Fibroblast of lung (primary cell): ENCODE measurements around the gene ANKRD16.

Source experiments
- CTCF ChIP-seq, 2 donors: IDR thresholded peaks in 1 of 2; conservative IDR thresholded peaks in 1 of 2; 1 replicate in 1 of 2; 2 replicates in 1 of 2; pipeline ENCODE4 v1.5.1; 2011 to 2012; ENCODE audit warnings: low read length in 2 of 2, control low read depth in 1 of 2, inconsistent platforms in 1 of 2, low read depth in 1 of 2, mild to moderate bottlenecking in 1 of 2
- EZH2 ChIP-seq: IDR thresholded peaks from 2 replicates; pipeline ENCODE4 v1.5.1; 2012; ENCODE audit warnings: low read length, control low read depth, mild to moderate bottlenecking; ENCODE audit errors: missing control alignments

- TF ChIP-seq CTCF (conservative IDR thresholded peaks at IDR 0.05 in 1 of 2, IDR thresholded peaks at IDR 0.05 in 1 of 2; ENCODE audit: low read depth in 1 of 2, low read length in 2 of 2) (no peak), EZH2 (no peak)
Measured at GRCh38 chr10:5915451-5915850, 25.8 kb upstream of the ANKRD16 start.
